Immature natural killer cell (primary cell): ENCODE measurements around the gene SEC11C. TPM values are rescaled to one million over a fixed set of nuclear protein-coding genes. Genes with fewer than 3 reads are reported as not detected.

Source experiments
- DNase-seq, 3 donors: peaks; one replicate each; pipeline ENCODE4 v3.0.0; 2022; ENCODE audit warnings: mixed read lengths in 1 of 3
- H3K27ac Mint-ChIP-seq, 6 donors: one replicate each; pipeline ENCODE4 v1.8.0; 2020; ENCODE audit warnings: mixed read lengths in 6 of 6, mild to moderate bottlenecking in 5 of 6, inconsistent platforms in 4 of 6, moderate library complexity in 3 of 6
- H3K27me3 Mint-ChIP-seq, 3 donors: one replicate each; pipeline ENCODE4 v1.8.0; 2020 to 2021; ENCODE audit warnings: low read depth in 3 of 3, mild to moderate bottlenecking in 3 of 3, mixed read lengths in 3 of 3, moderate library complexity in 3 of 3, inconsistent platforms in 1 of 3
- H3K36me3 Mint-ChIP-seq, 3 donors: one replicate each; pipeline ENCODE4 v1.8.0; 2020; ENCODE audit warnings: mixed read lengths in 3 of 3, inconsistent platforms in 2 of 3, mild to moderate bottlenecking in 2 of 3
- H3K4me1 Mint-ChIP-seq, 2 donors: one replicate each; pipeline ENCODE4 v1.8.0; 2020; ENCODE audit warnings: inconsistent platforms in 2 of 2, mild to moderate bottlenecking in 2 of 2, mixed read lengths in 2 of 2, moderate library complexity in 1 of 2
- H3K4me3 Mint-ChIP-seq, 5 donors: one replicate each; pipeline ENCODE4 v1.8.0; 2020; ENCODE audit warnings: mild to moderate bottlenecking in 5 of 5, mixed read lengths in 5 of 5, inconsistent platforms in 3 of 5, moderate library complexity in 3 of 5
- H3K9me3 Mint-ChIP-seq, 6 donors: one replicate each; pipeline ENCODE4 v1.8.0; 2020; ENCODE audit warnings: mild to moderate bottlenecking in 6 of 6, mixed read lengths in 6 of 6, inconsistent platforms in 4 of 6, moderate library complexity in 3 of 6
- polyA plus RNA-seq, 3 donors: library from polyadenylated mRNA; unstranded; fragments of 300-500 nt; fragmentation: Illumina TruSeq; gene quantifications; one replicate each; pipeline ENCODE4 v1.2.3, GENCODE V29; 2021

The SEC11C gene
- polyA plus RNA-seq, 3 donors from 2014 or later = 206 to 280 (median 233) TPM

GRCh38 chr18:59202258-59202820 is 62.7 kb downstream of the SEC11C start:
- no peaks in the 10 kb centered on the region for H3K36me3 Mint-ChIP-seq

GRCh38 chr18:59207506-59207905 is 67.8 kb downstream of the SEC11C start:
- Mint-ChIP-seq H3K4me3 (no peak overlapping the region), H3K4me1 (no peaks in the 10 kb centered on the region), H3K27me3 (peaks cover 5 to 9% (median 9%) of the 10 kb centered on the region in 3 donors), H3K36me3 (no peaks in the 10 kb centered on the region), H3K9me3 (no peaks in the 10 kb centered on the region), H3K27ac (no peak overlapping the region)
- no peak for DNase-seq

More at GRCh38 chr18:59202258-59202820, 62.7 kb downstream of the SEC11C start:
- DNase-seq = no peak
- Mint-ChIP-seq H3K27me3 (peaks cover 1 to 10% (median 7%) of the 10 kb centered on the region in 3 donors), H3K9me3 (peaks cover 0 to 2% (median 0%) of the 10 kb centered on the region in 6 donors), H3K27ac (no peak overlapping the region), H3K4me1 (no peaks in the 10 kb centered on the region), H3K4me3 (no peak overlapping the region)

Other genes with a start within 250 kb of the SEC11C start
- not detected for gene GRP, start 80.3 kb downstream of the SEC11C start, polyA plus RNA-seq
- gene RAX, start 133.6 kb downstream of the SEC11C start, polyA plus RNA-seq = not detected
- not detected for gene CPLX4, start 178.8 kb downstream of the SEC11C start, polyA plus RNA-seq
- 10 to 100 TPM; 32.3 to 40.6 (median 34.8) TPM for gene LMAN1, start 219.4 kb downstream of the SEC11C start, polyA plus RNA-seq